CD14-positive monocyte (primary cell): Measurements from ENCODE around the gene RCC1. TPM values are rescaled to one million over a fixed set of nuclear protein-coding genes. Genes with fewer than 3 reads are reported as not detected.

Experiments used
- DNase-seq, 3 donors: peaks; one replicate each; pipeline ENCODE4 v3.0.0-alpha.2; 2011 to 2022
- H2AFZ ChIP-seq: 2 replicates; pipeline ENCODE4 v1.6.0; 2012; ENCODE audit warnings: mild to moderate bottlenecking, low read depth, low read length, inconsistent platforms; ENCODE audit not compliant: insufficient read depth, poor library complexity, severe bottlenecking
- H3K27ac ChIP-seq, 2 donors: 1 replicate in 1 of 2; 2 replicates in 1 of 2; pipeline ENCODE4 v1.5.1; 2012 to 2013; ENCODE audit warnings: low read length in 2 of 2, control low read depth in 1 of 2, inconsistent platforms in 1 of 2, low read depth in 1 of 2, mild to moderate bottlenecking in 1 of 2
- H3K27me3 ChIP-seq, 2 donors: one replicate each; pipeline versions ENCODE4 v1.6.0 to v1.6.1; 2011 to 2013; ENCODE audit warnings: low read length in 2 of 2; ENCODE audit not compliant: control insufficient read depth in 2 of 2, insufficient read depth in 2 of 2
- H3K36me3 ChIP-seq, 2 donors: replicated peaks in 1 of 2; 1 replicate in 1 of 2; 2 replicates in 1 of 2; pipeline versions ENCODE4 v1.5.1 to v1.6.1; 2012 to 2013; ENCODE audit warnings: low read length in 2 of 2, control low read depth in 1 of 2, inconsistent platforms in 1 of 2, mild to moderate bottlenecking in 1 of 2; ENCODE audit not compliant: insufficient read depth in 2 of 2, control insufficient read depth in 1 of 2
- H3K4me1 ChIP-seq, 2 donors: 1 replicate in 1 of 2; 2 replicates in 1 of 2; pipeline versions ENCODE4 v1.5.1 to v1.6.1; 2012 to 2013; ENCODE audit warnings: low read length in 2 of 2, control low read depth in 1 of 2, inconsistent platforms in 1 of 2, mild to moderate bottlenecking in 1 of 2, moderate library complexity in 1 of 2; ENCODE audit not compliant: insufficient read depth in 2 of 2, control insufficient read depth in 1 of 2
- H3K4me2 ChIP-seq: replicated peaks from 2 replicates; pipeline ENCODE3; 2012; ENCODE audit warnings: low read length, moderate library complexity, mild to moderate bottlenecking; ENCODE audit not compliant: poor library complexity, severe bottlenecking; ENCODE audit errors: extremely low read depth
- H3K4me3 ChIP-seq, 3 experiments: fragments of 200-600 bp in 1 of 3; sonication (generic) in 1 of 3; replicated peaks in 1 of 3; 1 replicate in 2 of 3; 2 replicates in 1 of 3; pipeline ENCODE4 v1.5.1; 2011 to 2013; ENCODE audit warnings: low read length in 3 of 3, mild to moderate bottlenecking in 3 of 3, control low read depth in 2 of 3, low read depth in 2 of 3, inconsistent platforms in 1 of 3, moderate library complexity in 1 of 3
- H3K79me2 ChIP-seq: 2 replicates; pipeline ENCODE4 v1.6.0; 2012; ENCODE audit warnings: mild to moderate bottlenecking, control low read depth, inconsistent platforms, low read length, moderate library complexity; ENCODE audit not compliant: insufficient read depth
- H3K9ac ChIP-seq: 2 replicates; pipeline ENCODE4 v1.6.0; 2017; ENCODE audit warnings: low read length, mild to moderate bottlenecking; ENCODE audit not compliant: insufficient read depth, poor library complexity, severe bottlenecking
- H3K9me3 ChIP-seq, 2 donors: replicated peaks in 1 of 2; 1 replicate in 1 of 2; 2 replicates in 1 of 2; pipeline versions ENCODE4 v1.5.1 to v1.6.1; 2012 to 2013; ENCODE audit warnings: low read length in 2 of 2, control low read depth in 1 of 2; ENCODE audit not compliant: control insufficient read depth in 1 of 2, insufficient read depth in 1 of 2
- H4K20me1 ChIP-seq: 2 replicates; pipeline ENCODE4 v1.6.0; 2012; ENCODE audit warnings: mild to moderate bottlenecking, low read length, control low read depth, moderate library complexity; ENCODE audit not compliant: insufficient read depth
- H3K27ac Mint-ChIP-seq, 7 donors: one replicate each; pipeline ENCODE4 v1.8.0; 2020; ENCODE audit warnings: mild to moderate bottlenecking in 7 of 7, mixed read lengths in 7 of 7, moderate library complexity in 6 of 7, inconsistent platforms in 2 of 7
- H3K27me3 Mint-ChIP-seq, 3 donors: one replicate each; pipeline ENCODE4 v1.8.0; 2021 to 2022; ENCODE audit warnings: low read depth in 3 of 3, mild to moderate bottlenecking in 3 of 3, mixed read lengths in 3 of 3, moderate library complexity in 3 of 3, inconsistent platforms in 1 of 3
- H3K36me3 Mint-ChIP-seq, 2 donors: one replicate each; pipeline ENCODE4 v1.8.0; 2020; ENCODE audit warnings: mixed read lengths in 2 of 2, inconsistent platforms in 1 of 2, mild to moderate bottlenecking in 1 of 2
- H3K4me1 Mint-ChIP-seq: one replicate; pipeline ENCODE4 v1.8.0; 2020; ENCODE audit warnings: mild to moderate bottlenecking, mixed read lengths
- H3K4me3 Mint-ChIP-seq, 2 donors: one replicate each; pipeline ENCODE4 v1.8.0; 2020; ENCODE audit warnings: mild to moderate bottlenecking in 2 of 2, mixed read lengths in 2 of 2, moderate library complexity in 1 of 2
- H3K9me3 Mint-ChIP-seq, 7 donors: one replicate each; pipeline ENCODE4 v1.8.0; 2020 to 2022; ENCODE audit warnings: mixed read lengths in 7 of 7, mild to moderate bottlenecking in 6 of 7, moderate library complexity in 6 of 7, inconsistent platforms in 2 of 7
- WGBS: methylation state at CpG from one replicate; pipeline ENCODE4 v1.1.5; 2013; ENCODE audit warnings: missing lambda C conversion rate; ENCODE audit not compliant: insufficient coverage; 5-methylcytosine and 5-hydroxymethylcytosine counted together
- intact Hi-C, 2 donors: fragments of 100-400 bp; cut with micrococcal nuclease; formaldehyde crosslinking; loops; one replicate each; pipeline versions ENCODE4 v1.15.0 to v1.15.1; 2023
- polyA plus RNA-seq, 3 donors: library from polyadenylated mRNA; depleted of rRNA in 1 of 3; unstranded in 2 of 3; stranded (reverse) in 1 of 3; fragments of 300-500 nt in 2 of 3; fragments of >200 nt in 1 of 3; fragmentation: Illumina TruSeq in 2 of 3; gene quantifications; 1 replicate in 2 of 3; 2 replicates in 1 of 3; pipeline ENCODE4 v1.2.3, GENCODE V29; 2012 to 2021
- TF ChIP-seq, protein P1 (sequence below): fragments of 200-600 bp; IDR thresholded peaks from one replicate; pipeline ENCODE4 v1.8.0; 2022; ENCODE audit warnings: antibody characterized with exemption, mild to moderate bottlenecking

RCC1 gene
- polyA plus RNA-seq, 3 donors: 8.7 to 10.6 (median 10.1) TPM

- H3K27ac Mint-ChIP-seq: no peak overlapping the region
- H3K27me3 ChIP-seq: no peaks in the 10 kb centered on the region
- H3K4me1 ChIP-seq: peaks cover 17 to 19% of the 10 kb centered on the region in 2 donors
- H3K79me2 ChIP-seq: peaks cover 23% of the 10 kb centered on the region
- intact Hi-C loops: loop anchor here in 1 of 2 donors (10.0 kb wide), 1 partner anchor 78 kb away; no protein-coding TSS in a partner anchor
- H3K27me3 Mint-ChIP-seq: no peaks in the 10 kb centered on the region
- peaks cover 20% of the 10 kb centered on the region for H4K20me1 ChIP-seq
- H3K9me3 ChIP-seq: no peaks in the 10 kb centered on the region
- WGBS: 94% methylated on average over 2 of the region's 3 CpGs
- H3K4me1 Mint-ChIP-seq: peaks cover 17% of the 10 kb centered on the region
- H3K9ac ChIP-seq: no peak overlapping the region
- no peak overlapping the region for H3K4me3 ChIP-seq
- H2AFZ ChIP-seq: no peak overlapping the region
- H3K4me2 ChIP-seq: no peak overlapping the region
- peaks cover 0 to 3% (median 0%) of the 10 kb centered on the region in 7 donors for H3K9me3 Mint-ChIP-seq
- H3K4me3 Mint-ChIP-seq: no peak overlapping the region
- no peak for DNase-seq
- peaks cover 2 to 6% of the 10 kb centered on the region in 2 donors for H3K36me3 Mint-ChIP-seq
- no peak overlapping the region for H3K27ac ChIP-seq
- TF ChIP-seq, protein P1, sequence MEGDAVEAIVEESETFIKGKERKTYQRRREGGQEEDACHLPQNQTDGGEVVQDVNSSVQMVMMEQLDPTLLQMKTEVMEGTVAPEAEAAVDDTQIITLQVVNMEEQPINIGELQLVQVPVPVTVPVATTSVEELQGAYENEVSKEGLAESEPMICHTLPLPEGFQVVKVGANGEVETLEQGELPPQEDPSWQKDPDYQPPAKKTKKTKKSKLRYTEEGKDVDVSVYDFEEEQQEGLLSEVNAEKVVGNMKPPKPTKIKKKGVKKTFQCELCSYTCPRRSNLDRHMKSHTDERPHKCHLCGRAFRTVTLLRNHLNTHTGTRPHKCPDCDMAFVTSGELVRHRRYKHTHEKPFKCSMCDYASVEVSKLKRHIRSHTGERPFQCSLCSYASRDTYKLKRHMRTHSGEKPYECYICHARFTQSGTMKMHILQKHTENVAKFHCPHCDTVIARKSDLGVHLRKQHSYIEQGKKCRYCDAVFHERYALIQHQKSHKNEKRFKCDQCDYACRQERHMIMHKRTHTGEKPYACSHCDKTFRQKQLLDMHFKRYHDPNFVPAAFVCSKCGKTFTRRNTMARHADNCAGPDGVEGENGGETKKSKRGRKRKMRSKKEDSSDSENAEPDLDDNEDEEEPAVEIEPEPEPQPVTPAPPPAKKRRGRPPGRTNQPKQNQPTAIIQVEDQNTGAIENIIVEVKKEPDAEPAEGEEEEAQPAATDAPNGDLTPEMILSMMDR: no peak
- H3K36me3 ChIP-seq: peaks cover under 1 to 19% of the 10 kb centered on the region in 2 donors
Measured at GRCh38 chr1:28503117-28503516, 2.7 kb upstream of the RCC1 start.

DNA sequence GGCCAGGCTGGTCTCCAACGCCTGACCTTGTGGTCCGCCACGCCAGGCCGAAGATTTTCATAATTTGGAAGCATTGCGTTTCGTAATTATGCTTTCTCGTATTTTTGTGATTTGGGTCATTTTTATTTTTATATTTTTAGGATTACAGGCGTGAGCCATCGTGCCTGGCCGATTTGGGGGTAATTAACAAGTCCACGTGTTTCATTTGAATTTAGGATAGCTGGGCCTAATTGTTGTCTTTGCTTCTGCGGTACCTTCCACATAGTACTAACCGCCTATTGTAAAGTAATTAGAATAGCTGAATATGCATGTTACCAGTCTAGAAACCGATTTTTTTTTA, 1.0 kb downstream of the RCC1 start:
- Histone ChIP-seq H3K79me2 (peaks cover 56% of the 10 kb centered on the region), H3K4me1 (peaks cover 40 to 49% of the 10 kb centered on the region in 2 donors), H3K4me2 (peak overlapping the region; percentile 72), H3K27ac (peak overlapping the region; percentile 73 to 81), H3K9ac (peak overlapping the region; percentile 74), H4K20me1 (peaks cover 58% of the 10 kb centered on the region), H3K4me3 (peak overlapping the region; percentile 58 to 93 (median 91)), H3K27me3 (no peaks in the 10 kb centered on the region), H3K9me3 (no peaks in the 10 kb centered on the region), H2AFZ (peak overlapping the region; percentile 90), H3K36me3 (peaks cover 33 to 39% of the 10 kb centered on the region in 2 donors)
- H3K9me3 Mint-ChIP-seq: peaks cover 0 to 3% (median 0%) of the 10 kb centered on the region in 7 donors
- TF ChIP-seq, protein P1: no peak
- H3K27ac Mint-ChIP-seq: peak overlapping the region; percentile 86 to 95 (median 94)
- intact Hi-C loops: loop anchor here in 1 of 2 donors (5.0 to 10.0 kb wide), 5 partner anchors 75 to 675 kb away; partner anchors contain the start of genes RNU11, SESN2 and SRSF4
- H3K27me3 Mint-ChIP-seq: no peaks in the 10 kb centered on the region
- H3K4me1 Mint-ChIP-seq: peaks cover 48% of the 10 kb centered on the region
- 0% methylated on average over 5 of the region's 14 CpGs for WGBS
- H3K4me3 Mint-ChIP-seq: peak overlapping the region; percentile 94 to 96
- DNase-seq: no peak
- peaks cover 28 to 36% of the 10 kb centered on the region in 2 donors for H3K36me3 Mint-ChIP-seq
